Chondrocyte (in vitro differentiated cells): ENCODE data around the gene SKIDA1. TPM values are rescaled to one million over a fixed set of nuclear protein-coding genes. Genes with fewer than 3 reads are reported as not detected.

Source experiments
- DNase-seq: peaks from one replicate; pipeline ENCODE4 v3.0.0; 2021; ENCODE audit warnings: mixed read lengths, low spot score
- H3K27ac Mint-ChIP-seq: one replicate; pipeline ENCODE4 v1.8.0; 2021; ENCODE audit warnings: mild to moderate bottlenecking, moderate library complexity, mixed read lengths; ENCODE audit not compliant: unreplicated experiment
- H3K27me3 Mint-ChIP-seq: 2 replicates; pipeline ENCODE4 v1.8.0; 2021; ENCODE audit warnings: low read depth, mixed read lengths
- H3K36me3 Mint-ChIP-seq: 2 replicates; pipeline ENCODE4 v1.8.0; 2021; ENCODE audit warnings: low read depth, mixed read lengths
- H3K4me1 Mint-ChIP-seq: 2 replicates; pipeline ENCODE4 v1.8.0; 2021; ENCODE audit warnings: low read depth, mild to moderate bottlenecking, mixed read lengths
- H3K4me3 Mint-ChIP-seq: one replicate; pipeline ENCODE4 v1.8.0; 2021; ENCODE audit warnings: mild to moderate bottlenecking, moderate library complexity, mixed read lengths; ENCODE audit not compliant: unreplicated experiment
- H3K9me3 Mint-ChIP-seq: 2 replicates; pipeline ENCODE4 v1.8.0; 2021; ENCODE audit warnings: low read depth, mixed read lengths
- total RNA-seq: library from RNA; stranded (reverse); gene quantifications from 3 replicates; pipeline ENCODE4 v1.2.1, GENCODE V29; 2021
- TF ChIP-seq, protein P1 (sequence below): fragments of 200-600 bp; sonication (generic); IDR thresholded peaks from 2 replicates; pipeline ENCODE4 v1.5.0; 2021; ENCODE audit warnings: antibody characterized with exemption, mild to moderate bottlenecking, moderate library complexity

SKIDA1 gene
- total RNA-seq, 1 donor from 2014 or later, result 2.0 TPM

- no peak overlapping the region for H3K27ac Mint-ChIP-seq
- H3K36me3 Mint-ChIP-seq, result no peaks in the 10 kb centered on the region
- TF ChIP-seq, protein P1, sequence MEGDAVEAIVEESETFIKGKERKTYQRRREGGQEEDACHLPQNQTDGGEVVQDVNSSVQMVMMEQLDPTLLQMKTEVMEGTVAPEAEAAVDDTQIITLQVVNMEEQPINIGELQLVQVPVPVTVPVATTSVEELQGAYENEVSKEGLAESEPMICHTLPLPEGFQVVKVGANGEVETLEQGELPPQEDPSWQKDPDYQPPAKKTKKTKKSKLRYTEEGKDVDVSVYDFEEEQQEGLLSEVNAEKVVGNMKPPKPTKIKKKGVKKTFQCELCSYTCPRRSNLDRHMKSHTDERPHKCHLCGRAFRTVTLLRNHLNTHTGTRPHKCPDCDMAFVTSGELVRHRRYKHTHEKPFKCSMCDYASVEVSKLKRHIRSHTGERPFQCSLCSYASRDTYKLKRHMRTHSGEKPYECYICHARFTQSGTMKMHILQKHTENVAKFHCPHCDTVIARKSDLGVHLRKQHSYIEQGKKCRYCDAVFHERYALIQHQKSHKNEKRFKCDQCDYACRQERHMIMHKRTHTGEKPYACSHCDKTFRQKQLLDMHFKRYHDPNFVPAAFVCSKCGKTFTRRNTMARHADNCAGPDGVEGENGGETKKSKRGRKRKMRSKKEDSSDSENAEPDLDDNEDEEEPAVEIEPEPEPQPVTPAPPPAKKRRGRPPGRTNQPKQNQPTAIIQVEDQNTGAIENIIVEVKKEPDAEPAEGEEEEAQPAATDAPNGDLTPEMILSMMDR, result no peak
- no peaks in the 10 kb centered on the region for H3K27me3 Mint-ChIP-seq
- no peaks in the 10 kb centered on the region for H3K9me3 Mint-ChIP-seq
- no peak for DNase-seq
- peaks cover 71% of the 10 kb centered on the region for H3K4me1 Mint-ChIP-seq
- no peak overlapping the region for H3K4me3 Mint-ChIP-seq
Measured at GRCh38 chr10:21513405-21513788, 12.1 kb downstream of the SKIDA1 start.

- peaks cover 66% of the 10 kb centered on the region for H3K4me1 Mint-ChIP-seq
- no peak overlapping the region for H3K4me3 Mint-ChIP-seq
Measured at GRCh38 chr10:21512573-21513404, 12.7 kb downstream of the SKIDA1 start.

GRCh38 chr10:21511946-21512572, 13.4 kb downstream of the SKIDA1 start:
- TF ChIP-seq, protein P1, result no peak
- Mint-ChIP-seq H3K36me3 (no peaks in the 10 kb centered on the region), H3K4me3 (no peak overlapping the region), H3K9me3 (no peaks in the 10 kb centered on the region), H3K4me1 (peaks cover 62% of the 10 kb centered on the region), H3K27me3 (no peaks in the 10 kb centered on the region), H3K27ac (peak overlapping the region; percentile 68)
- DNase-seq, result no peak

More at GRCh38 chr10:21512573-21513404, 12.7 kb downstream of the SKIDA1 start:
- no peak for DNase-seq
- peak overlapping the region; percentile 68 for H3K27ac Mint-ChIP-seq
- TF ChIP-seq, protein P1, result no peak
- no peaks in the 10 kb centered on the region for H3K27me3 Mint-ChIP-seq
- H3K9me3 Mint-ChIP-seq, result no peaks in the 10 kb centered on the region
- no peaks in the 10 kb centered on the region for H3K36me3 Mint-ChIP-seq

DNA sequence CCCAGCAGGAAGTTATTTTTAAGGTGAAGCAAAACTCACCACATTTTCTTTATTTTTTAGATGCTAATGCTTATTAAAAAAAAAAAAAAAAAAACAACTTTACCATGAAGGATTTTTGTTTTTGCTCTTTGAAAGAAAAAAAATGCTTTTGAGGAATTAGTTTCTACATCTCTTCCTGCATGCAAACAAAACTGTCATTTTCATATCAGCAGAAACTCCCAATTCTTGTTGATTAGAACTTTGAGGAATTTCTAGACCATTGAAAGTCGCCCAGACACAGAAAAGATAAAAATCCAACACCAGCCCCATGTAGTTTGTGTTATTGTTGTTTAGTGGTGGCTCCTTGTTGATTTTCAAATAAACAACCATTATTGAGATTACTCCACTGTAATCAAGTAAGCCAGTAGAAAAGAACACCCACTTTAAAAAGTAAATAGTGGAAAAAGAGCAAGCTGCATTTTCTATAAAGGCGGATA, 14.3 kb downstream of the SKIDA1 start:
- peaks cover 62% of the 10 kb centered on the region for H3K4me1 Mint-ChIP-seq
- no peak overlapping the region for H3K27ac Mint-ChIP-seq
- no peaks in the 10 kb centered on the region for H3K9me3 Mint-ChIP-seq
- TF ChIP-seq, protein P1, result no peak
- no peak overlapping the region for H3K4me3 Mint-ChIP-seq
- H3K36me3 Mint-ChIP-seq, result no peaks in the 10 kb centered on the region
- no peak for DNase-seq
- H3K27me3 Mint-ChIP-seq, result no peaks in the 10 kb centered on the region

DNA sequence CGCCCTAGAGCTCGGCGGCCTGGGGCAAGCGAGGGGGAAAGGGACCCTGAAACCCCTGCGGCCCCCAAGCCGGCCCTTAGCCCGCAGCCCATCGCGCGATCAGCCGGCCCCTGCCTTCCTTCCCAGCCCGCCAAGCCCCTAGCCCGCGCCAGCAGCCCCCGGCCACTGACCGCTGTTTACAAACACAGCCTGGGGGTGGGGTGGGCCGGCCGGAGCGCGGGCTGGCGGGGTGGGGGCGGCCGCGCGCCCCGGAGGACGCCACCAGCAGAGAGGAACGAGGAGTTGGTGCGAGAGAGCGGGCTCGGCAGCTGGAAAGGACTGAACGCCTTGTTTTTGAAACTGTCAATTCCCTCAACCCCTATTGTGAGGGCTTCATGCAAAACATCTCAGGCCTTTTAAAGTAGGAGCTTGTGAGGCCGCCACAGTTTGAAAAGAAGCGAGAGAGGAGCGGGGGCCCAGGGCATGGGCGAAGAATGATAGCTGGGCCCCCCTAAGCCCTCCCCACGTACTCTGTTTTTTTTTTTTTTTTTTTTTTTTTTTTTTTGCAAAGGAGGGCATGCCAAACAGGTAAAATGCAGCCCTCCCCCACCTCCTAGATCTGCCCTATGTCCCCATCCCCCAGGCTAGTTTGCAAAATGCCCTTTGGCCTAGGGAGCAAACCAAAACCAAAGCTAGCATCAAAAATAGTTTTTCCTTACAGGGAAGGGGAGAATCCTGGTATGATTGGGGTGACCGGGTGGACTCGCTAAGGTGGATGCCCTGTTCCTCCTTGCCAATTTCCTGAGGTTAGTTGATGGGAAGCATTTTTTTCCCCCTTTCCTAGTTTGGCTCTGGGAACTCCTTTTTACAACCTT, 15.0 kb downstream of the SKIDA1 start:
- no peaks in the 10 kb centered on the region for H3K9me3 Mint-ChIP-seq

More for the DNA sequence above, 15.0 kb downstream of the SKIDA1 start:
- no peaks in the 10 kb centered on the region for H3K36me3 Mint-ChIP-seq
- H3K27ac Mint-ChIP-seq, result peak overlapping the region; percentile 85
- TF ChIP-seq, protein P1, result peak; percentile 27
- no peaks in the 10 kb centered on the region for H3K27me3 Mint-ChIP-seq
- H3K4me3 Mint-ChIP-seq, result peak overlapping the region; percentile 66
- peak; percentile 81 for DNase-seq
- H3K4me1 Mint-ChIP-seq, result peaks cover 55% of the 10 kb centered on the region
